HG02678 (cell line): ENCODE data around the gene DBX1.
A peak's percentile ranks its signal among the peaks of the same experiment; 100 is the strongest.

Experiments
- ATAC-seq: cut with Tn5 transposase; IDR thresholded peaks from one replicate; pipeline ENCODE4 v1.9.1; 2021; ENCODE audit warnings: mild to moderate bottlenecking, moderate library complexity; ENCODE audit not compliant: unreplicated experiment

DBX1 gene

GRCh38 chr11:20126724-20127123 lies 33.6 kb downstream of the DBX1 start:
- ATAC-seq, result no peak

- no peak for ATAC-seq
Measured at GRCh38 chr11:20125927-20126326, 34.3 kb downstream of the DBX1 start.

GRCh38 chr11:20122131-20122530 lies 38.1 kb downstream of the DBX1 start:
- ATAC-seq, result no peak

- ATAC-seq, result no peak
Measured at GRCh38 chr11:20120134-20120925, 39.9 kb downstream of the DBX1 start.

GRCh38 chr11:20119315-20119714 lies 41.0 kb downstream of the DBX1 start:
- no peak for ATAC-seq

GRCh38 chr11:20118209-20118608 lies 42.1 kb downstream of the DBX1 start:
- no peak for ATAC-seq

- no peak for ATAC-seq
Measured at GRCh38 chr11:20117291-20117690, 43.0 kb downstream of the DBX1 start.

GRCh38 chr11:20116825-20117224 lies 43.5 kb downstream of the DBX1 start:
- no peak for ATAC-seq

- no peak for ATAC-seq
Measured at GRCh38 chr11:20114588-20114987, 45.7 kb downstream of the DBX1 start.

- ATAC-seq, result no peak
Measured at GRCh38 chr11:20113149-20113438, 47.2 kb downstream of the DBX1 start.

- no peak for ATAC-seq
Measured at GRCh38 chr11:20112291-20113148, 47.8 kb downstream of the DBX1 start.

- ATAC-seq, result no peak
Measured at GRCh38 chr11:20111871-20112270, 48.4 kb downstream of the DBX1 start.

- peak; percentile 80 for ATAC-seq
Measured at GRCh38 chr11:20110908-20111669, 49.2 kb downstream of the DBX1 start.

GRCh38 chr11:20109731-20110445 lies 50.4 kb downstream of the DBX1 start:
- ATAC-seq, result no peak
